CD4-positive, alpha-beta T cell treated with Interleukin-10 for 1 hour (primary cell): ENCODE measurements around the gene NDUFV1.
A peak's percentile ranks its signal among the peaks of the same experiment; 100 is the strongest.
"Not testable (repeated sequence)": the region's sequence is repeated elsewhere in the genome, so short reads cannot be mapped to it uniquely, and the experiment has no call there.

Experiments used
- DNase-seq: peaks from one replicate; pipeline ENCODE4 v3.0.0-alpha.2; 2020

The NDUFV1 gene

DNA sequence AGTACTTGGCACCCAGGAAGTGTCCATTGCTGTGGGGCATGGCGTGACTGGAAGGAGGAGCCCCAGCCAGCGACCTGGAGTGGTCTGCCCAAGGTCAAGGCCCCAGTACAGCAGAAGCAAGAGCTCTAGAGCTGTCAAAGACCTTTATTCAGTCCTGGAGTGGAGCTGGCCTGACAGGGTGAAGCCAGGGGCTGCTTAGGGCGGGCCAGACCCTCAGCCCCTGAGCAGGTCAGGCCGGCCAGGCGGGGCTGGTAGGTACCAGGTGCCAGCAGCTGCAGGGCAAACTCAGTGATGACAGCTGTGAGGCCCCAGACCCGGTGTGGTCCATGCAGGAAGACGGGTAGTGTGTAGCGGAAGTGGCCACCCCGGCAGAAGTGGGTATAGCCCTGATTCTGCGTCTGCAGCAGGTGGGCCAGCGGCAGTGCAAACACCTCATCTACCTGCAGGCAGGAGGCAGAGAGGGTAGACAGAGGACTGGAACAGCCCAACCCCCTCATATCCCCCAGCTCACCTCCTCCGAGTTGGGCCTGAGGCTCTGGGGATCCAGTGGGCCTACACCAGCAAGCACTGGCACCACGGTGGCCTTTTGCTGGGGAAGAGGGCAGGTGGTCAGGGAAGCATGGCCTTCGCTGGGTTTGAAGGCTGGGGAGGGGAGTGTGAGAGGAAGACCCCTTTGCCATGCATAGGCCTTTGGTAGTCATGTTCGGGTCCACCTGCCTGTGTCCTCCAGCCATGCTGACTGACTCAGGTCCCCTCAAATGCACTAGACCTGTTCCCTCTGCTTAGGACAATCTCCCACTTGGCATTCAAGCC lies 21.3 kb downstream of the NDUFV1 start:
- DNase-seq, result no peak

DNA sequence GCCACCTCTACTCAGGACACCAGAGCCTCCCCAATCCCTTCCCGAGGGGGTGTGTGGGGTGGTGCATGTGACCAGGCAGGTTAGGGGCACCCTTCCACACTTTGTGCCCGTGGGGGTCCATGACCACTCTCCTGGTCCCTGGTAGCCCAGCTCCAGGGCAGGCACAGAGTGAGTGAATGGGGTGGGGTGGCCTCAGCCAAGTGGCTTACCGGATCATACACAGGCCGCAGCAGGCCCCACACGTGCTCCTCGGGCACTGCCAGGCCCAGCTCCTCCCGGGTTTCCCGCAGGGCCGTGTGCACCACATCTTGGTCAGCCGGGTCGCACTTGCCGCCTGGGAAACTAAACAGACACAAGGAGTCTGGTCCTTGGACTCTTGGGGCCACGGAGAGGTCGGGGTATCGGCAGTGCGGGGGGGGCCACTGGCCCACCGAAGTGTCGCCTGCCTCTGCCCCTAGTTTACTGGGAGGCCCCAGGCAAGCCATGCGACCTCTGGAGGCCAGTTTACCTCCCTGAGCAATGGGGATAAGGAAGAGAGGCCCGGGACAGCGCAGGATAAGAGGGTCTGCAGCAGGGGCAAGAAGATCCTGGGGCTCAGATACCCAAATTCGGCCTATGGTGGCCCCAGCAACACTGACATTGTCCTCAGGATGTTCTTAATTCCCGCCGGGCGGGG lies 22.1 kb downstream of the NDUFV1 start:
- DNase-seq, result no peak

DNA sequence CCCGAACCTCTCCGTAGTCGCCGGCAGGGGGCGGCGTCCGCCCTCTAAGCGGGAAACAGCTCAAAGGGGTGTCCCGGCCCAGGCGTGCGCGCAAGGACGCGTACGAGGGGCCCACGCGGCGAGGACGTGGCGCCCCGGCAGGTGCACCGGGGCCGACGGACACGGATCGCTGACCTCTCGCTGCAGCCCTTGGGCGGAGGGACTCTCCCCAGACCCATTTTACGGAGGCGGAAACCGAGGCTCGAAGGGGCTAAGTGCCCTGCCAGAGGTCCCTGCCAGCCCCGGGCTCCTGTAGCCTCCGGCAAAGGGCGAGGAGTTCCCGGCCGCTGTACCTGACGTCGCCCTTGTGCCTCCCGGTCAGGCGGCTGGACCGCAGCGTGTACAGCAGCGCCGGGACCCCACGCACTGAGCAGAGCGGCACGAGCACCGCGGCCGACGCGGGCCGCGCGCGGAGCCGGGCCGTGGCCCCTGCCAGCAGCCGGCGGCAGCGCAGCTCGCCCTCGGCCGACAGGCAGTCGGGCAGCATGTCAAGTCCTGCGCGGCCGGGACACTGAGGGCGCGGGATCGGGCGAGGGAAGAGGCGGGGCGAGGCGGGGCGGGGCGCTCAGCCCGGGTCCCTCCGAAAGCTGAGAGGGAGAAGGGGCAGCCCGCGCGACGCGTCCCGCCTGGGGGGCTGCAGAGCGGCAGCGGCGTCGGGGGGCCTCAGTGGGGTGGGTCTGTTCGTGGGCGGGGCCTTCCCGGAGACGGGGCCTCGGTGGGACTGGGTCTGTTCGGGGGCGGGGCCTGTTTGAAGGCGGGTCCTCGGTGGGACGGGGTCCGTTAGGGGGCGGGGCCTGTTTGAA lies 22.9 kb downstream of the NDUFV1 start, which contains the start of gene NUDT8:
NUDT8 (minus strand) TSS at position 552 of the 842 bp plus-strand sequence; CDS start at position 526, 26 bp downstream.
- DNase-seq, result peak; percentile 89

DNA sequence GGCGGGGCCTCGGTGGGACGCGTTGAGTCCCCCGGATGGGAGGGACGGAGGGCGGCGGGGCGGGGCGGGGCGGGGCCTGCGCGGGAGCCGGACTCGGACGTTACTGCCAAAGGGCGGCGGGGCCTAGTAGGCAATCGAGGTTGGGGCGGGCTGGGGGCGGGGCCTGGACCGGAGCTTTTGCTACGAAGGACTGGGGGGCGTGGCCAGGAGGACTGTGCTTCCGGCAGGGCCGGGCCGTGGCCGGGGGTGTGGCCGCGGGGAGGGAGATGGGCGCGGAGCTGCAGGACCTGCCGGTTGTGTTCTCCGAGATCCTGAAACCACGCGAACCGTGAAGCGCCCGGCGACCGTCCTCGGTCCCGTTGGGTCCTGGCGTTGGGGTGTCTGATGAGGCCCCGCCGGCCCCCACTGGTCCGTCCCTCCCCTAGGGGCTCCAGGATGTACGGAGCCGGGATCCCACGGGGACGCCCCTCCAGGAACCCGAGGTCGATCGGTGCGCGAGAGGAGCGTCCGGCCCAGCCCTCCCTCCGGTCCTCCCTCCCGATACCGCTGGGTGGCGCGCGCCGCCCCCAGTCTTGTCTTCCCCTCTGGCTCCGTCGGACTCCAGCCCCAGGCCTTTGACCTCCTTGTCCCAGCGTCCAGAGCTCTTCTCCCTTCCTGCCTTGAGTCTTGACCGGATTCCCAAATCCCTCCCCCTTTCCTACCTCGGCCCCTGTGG lies 23.6 kb downstream of the NDUFV1 start:
- DNase-seq, result peak; percentile 96

DNA sequence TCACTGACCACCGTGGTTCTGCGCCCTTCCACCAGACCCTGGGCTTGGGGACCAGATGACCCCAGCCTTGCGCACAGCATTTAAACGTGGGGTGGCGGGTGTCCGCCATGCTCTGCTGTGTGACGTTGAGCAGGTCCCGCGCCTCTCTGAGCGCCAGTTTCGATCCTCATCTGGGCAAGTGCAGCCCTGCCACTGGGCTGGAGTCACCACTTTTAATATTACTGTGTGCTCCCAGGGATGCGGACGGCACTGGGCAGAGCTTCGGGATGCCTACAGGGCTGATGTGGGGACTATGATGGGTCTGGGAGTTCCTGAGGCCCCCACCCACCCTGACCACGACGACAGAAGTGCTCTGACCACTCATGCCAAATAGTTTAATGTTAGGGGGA lies 24.2 kb downstream of the NDUFV1 start:
- DNase-seq, result no peak

DNA sequence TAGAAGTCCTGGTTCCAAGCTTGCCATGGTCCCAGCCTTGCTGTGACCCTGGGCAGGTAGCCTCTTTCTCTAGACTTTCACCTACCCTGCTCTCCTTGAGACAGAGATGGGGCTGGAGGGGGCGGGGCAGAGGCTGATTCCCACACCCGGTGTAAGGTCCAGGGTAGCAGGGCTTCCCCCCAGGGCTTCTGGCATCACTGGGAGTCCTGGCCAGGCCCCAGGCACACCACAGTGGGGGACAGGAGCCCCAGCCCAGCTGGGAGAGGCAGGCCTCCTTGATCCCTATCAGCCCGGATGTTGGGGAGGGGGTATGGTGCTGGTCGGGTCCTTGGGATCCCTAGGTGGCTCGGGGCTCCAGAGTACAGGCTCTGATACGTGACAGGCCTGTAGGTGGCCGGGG lies 24.7 kb downstream of the NDUFV1 start:
- no peak for DNase-seq

DNA sequence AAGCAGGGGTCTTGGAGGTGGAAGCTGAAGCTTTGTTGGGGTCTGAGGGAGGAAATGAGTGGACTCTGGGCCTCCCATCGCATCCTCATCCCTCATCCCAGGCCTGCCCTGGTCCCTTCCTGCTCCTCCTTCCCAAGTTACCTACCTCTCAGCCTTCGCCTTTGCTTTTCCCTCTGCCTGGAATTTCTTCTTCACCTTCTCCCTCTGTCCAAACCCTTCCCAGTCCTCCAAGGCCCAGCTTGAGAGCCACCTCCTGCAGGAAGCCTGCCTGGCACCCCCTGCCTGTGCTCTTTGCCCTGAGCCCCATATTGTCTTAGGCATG lies 25.1 kb downstream of the NDUFV1 start:
- DNase-seq, result no peak

DNA sequence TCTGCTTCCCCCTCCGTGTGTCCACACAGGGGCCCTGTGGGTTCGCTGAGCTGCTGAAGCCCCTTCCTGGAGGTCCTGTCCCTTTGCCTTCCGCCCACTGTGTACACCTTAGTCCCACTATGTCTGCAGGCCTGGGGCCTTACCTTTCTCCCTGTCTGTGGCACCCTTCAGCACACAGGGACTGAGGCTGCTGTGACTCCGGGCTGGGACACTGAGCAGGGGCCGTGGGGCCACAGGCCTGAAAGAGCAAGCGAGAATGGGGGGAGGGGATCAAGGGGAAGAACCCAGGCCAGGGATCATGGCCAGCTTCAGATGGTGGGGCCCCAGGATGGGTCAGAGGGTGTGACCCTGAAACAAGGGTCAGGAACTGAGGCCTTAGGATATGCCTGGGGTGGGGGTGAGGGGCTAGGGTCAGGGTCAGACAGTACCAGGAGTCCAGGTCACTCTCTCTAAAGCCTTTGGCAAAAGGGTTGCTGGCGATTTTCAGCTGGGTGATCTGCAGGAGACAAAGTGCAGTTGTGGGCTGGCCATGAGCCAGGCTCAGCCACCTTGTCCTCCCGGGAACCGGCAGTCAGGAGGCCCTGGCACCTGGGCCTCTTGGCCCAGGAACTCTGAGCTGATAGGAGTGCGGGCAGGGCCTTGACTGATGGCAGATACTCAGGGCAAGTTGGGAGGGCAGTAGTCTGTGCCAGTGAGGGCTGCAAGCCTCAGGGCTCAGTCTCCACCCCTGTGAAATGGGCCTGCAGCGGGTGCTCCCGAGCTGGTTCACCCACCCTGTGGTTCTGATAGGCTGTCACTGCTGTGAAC lies 25.6 kb downstream of the NDUFV1 start:
- DNase-seq, result no peak

DNA sequence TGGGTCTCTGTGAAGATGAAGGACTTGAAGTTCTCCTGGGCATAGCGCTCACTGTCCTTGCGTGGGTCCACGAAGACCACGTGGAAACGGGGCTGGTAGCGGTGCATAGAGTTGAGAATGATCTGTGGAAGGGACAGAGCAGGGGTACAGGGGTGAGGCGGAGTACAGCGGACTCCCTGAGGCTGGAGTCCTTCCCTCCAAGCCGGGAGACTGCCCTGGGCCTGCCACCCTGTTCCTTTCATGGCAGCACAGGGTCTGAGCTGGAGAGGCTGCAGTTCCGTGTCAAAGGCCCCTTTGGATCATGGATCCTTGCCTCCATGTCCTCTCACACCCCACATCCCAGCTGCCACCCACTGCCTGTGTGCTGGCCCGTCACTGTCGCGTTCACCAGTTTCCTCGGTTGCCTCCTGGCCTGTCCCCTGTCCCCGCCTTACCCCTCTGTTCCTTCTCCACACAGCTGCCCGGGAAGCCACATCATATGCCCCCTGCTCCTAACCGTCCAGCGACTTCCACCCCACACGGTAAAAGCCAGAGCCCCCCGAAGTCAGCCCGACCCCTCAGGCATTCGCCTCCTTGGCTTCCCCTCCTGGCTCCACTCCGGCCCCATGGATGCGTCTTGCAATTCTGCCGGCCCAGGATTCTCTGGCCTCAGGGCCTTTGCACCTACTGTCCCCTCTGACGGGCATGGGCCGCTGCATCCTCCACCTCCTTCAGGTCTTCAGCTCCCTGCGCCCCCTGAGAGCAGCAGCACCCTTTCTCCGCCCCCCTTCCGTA lies 26.4 kb downstream of the NDUFV1 start:
- no peak for DNase-seq

DNA sequence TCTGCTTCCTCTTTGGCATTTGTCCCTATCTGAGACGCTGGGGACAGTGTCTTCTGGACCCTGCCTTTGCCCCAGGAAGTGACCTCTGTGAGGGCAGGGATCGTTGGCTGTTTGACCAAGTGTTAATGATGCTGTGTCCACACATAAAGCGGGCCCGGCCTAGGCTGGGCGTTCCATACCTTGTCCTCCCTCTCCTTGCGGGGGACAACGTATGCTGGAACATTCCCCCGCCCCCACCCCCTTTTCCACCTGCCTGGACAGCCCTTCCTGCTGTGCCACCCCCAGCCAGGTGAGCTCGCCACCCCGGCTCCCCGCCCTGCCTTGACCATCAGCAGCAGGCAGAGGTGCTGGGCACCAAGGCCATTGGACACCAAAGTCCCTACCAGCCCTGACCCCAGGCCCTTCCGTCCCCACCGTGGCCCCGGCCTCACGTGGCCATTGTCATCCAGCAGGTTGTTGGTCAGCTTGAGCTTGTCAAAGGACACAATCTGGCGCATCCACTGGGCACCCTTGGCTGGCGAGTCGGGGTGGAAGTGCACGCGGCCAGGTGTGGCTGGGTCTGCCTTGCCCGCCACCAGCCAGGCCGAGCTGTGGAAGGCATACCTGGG lies 27.1 kb downstream of the NDUFV1 start:
- no peak for DNase-seq

DNA sequence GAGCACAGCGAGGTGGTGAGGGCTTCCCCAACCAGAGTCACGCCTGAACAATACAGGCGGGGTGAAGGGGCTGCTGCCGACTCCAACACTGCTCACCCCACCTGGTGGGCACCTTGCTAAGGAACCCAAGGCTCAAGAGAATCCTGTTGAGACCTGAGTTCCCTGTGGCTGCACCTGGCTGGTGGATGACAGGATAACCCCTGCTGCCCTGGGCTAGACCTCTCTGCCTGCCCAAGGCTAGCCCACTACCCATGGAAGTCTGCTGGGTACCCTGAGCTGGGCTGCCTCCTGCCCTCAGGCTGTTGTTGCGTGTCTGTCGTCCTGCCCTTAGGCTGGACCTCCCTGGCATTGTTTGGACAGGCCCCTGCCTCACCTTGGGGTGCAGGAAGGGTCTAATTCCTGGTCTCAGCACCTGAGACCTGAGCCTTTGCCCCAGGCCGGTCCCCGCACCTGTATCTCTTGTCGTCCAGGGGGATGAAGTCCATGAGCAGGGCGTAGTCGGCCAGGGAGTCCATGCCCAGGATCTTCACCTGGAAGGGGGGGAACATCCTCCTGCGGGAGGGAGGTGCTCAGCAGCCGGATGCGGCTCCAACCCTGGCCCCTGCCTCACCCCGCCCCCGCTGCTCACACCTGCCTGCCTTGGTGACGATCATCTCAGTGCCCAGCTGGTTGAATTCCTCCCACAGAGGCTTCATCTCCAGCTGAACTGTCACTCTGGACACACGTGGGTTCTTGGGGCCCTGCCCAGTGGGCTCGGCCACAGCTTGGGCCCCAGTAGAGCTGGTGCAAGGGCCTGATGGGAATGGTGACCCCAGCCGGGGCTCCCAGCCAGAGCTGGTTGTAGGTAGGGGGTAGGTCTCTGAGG lies 27.9 kb downstream of the NDUFV1 start:
- DNase-seq, result no peak

DNA sequence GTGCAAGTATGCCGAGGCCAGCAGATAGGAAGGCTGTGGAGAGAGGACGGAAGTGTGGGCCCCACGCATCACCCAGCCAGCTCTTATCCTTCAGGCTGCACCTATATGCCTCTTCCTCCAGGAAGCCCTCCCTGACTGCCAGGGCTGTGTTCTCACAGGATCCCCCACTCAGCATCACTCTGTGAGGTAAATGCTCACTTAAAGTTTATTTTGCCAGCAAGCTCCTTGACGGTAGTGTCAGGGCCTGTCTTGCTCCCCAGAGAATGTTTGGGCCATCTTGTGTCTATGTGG lies 28.4 kb downstream of the NDUFV1 start:
- DNase-seq, result no peak

DNA sequence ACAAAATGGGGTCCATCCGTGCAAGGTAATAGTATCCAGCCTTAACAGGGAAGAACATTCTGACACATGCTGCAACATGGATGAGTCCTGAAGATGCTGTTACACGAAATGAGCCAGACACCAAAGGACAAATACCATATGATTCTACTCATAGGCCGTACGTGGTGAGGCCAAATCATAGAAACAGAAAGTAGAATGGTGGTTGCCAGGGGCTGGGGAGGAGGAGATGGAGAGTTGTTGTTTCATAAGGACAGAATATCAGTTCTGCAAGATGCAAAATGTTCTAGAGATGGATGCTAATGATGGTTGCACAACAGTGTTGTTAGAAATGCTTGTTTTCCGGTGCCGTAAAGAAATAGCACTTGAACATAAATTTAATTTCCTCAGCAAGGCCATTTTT lies 30.2 kb downstream of the NDUFV1 start:
- no peak for DNase-seq

DNA sequence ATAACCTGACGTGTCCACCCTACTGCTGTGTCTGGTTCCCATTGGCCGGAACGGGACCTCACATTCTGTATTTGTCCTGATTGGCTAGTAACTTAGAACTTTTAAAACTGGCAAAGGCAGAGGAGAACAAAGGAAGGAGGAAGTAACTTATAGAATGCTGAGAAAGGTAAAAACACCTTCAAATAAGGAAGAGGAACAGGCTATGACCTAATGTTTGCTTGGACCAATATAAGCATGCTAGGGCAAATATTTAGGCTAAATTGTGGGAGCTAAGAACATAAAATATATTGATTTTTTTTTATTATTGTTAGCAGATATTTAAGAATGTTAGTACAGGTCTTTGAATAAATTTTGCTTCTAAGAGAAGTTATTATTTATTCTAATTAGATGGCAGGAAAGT lies 30.7 kb downstream of the NDUFV1 start:
- not testable (repeated sequence) for DNase-seq

DNA sequence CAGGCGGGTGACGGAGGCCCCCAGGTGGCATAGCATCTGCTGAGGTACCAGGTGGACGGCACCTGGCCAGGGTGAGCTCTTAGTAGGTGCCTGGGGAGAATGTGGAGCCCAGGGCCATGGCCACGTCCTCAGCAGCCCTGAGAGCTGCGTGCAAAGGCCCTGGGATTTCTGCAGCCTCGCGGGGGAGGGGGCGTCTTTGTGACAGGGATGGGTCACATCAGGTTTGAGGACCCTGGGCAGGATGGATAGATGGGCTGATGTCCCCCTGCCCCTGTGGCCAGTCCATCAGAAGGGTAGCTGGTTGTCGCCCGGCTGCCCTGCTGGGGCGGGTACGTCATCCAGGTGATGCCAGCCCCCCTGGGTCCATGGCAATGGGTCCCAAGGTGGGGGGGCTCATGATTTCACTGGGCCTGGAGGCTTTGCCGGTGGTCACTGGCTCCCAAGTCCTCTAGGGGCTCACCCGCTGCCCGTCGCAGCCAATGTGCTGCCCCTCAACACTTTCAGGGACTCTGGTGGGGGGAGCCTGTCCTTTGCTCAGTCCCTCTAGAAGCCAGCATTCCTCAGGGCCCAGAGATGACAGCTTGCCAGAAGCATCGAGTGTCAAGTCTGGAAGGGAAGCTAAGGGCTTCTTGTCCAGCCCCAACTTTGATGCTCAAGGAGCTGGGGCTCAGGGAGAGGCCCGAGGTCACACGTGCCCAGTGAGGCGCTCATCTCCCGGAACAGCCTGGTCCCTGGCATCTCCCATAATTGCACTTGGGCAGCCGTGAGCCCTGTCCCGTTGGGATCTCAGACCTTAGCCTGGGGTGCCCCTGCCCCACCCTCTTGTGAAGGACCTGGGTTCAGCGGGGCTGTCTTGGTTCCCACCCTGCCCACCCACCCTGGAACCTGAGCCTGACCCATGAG lies 32.0 kb downstream of the NDUFV1 start:
- no peak for DNase-seq

DNA sequence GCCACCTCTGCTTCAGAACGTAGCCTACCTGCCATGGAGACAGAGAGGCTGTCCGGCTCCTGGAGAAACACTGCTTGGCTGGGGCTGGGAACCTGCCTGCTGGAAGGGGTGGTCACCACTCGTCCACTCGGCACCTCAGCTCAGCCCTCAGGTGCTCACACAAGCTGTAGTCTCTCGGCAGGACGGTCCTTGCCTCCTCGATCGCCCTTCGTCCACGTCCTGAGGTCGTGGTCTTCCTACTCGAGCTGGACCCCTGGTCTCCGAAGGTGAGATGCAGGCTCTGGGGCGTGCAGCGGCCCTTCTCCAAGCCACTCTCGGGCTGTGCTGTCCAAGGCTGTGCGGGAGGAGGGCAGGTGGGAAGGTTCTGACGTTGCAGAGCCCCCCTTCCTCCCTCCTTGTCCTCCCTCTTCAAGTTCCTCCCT lies 32.7 kb downstream of the NDUFV1 start, which contains the start of gene TBX10:
TBX10 (minus strand) TSS at position 326 of the 422 bp plus-strand sequence; CDS start at position 35, 291 bp downstream.
- DNase-seq, result no peak

DNA sequence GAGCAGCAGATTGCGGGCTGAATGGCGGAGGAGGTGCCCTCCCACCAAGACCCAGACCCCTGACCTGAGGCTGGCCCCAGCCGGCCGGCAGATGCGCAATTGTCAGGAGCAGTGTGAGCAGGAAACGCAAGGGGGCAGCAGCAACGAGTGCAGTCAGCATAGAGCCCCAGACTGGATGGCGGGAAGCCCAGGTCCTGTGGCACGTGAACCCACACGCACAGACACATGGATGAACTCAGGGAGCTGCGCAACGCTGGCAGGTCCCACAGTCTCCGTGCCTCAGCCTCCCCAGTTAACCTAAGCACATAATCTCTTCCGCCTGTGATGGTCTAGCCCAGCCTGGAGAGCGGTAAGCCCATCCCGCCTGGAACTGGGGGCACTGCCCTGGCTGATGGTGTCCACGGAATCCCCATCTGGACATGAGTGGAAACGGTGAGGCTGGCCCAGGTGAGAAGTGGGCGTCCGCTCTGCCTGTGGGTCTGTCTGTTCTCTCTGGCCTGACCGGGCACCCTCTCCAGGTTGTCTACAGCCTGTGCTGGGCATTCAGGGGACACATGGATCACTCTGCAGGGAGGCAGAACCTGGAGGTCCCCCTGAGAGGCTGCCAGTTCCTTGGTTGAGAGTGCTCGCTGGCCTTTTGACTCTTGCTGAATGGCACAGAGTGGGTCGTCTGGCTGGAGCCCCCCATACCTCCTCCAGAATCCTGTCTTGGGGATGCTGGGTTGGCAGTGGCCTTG lies 33.5 kb downstream of the NDUFV1 start:
- DNase-seq, result peak; percentile 72

DNA sequence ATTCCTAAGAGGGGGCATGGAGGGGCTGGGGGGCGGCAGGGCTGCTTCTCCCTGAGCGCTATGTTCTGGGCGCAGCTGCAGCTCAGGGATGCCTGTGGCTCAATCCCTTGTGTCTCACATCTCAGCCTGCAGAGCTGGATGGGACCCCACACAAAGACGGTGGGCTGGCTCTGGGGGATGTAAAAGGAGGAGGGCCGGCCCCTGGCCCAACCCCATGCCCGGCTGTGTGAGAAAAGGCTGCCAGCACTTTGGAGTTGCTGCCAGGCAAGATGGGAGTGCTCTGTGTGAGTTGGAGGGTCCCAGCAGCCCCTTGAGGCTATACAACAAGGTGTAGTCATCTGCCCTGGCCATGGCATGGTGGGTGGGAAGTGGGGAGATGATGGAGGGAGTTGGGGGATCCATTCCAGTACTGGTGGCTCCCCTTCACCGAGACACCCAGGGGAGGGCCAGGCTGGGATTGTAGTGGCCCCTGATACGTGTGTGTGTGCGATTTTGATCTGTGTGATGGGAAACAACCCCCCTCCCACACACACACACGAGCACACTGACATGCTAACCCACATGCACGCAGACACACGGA lies 34.1 kb downstream of the NDUFV1 start:
- no peak for DNase-seq
